ENCODE results near the gene ALDH9A1.

GRCh38 chr1:165695031-165695430, 3.3 kb downstream of the ALDH9A1 start:
- no peak for TF ChIP-seq CTCF (IDR thresholded peaks at IDR 0.05; ENCODE audit: low read length)
- TF ChIP-seq EZH2 (IDR thresholded peaks at IDR 0.05; ENCODE audit: borderline replicate concordance, low read length), result no peak

Data from OCI-LY1 (cell line).